LNCAP (cell line): ENCODE data around the gene IGFBP7.

Experiments
- TF ChIP-seq, protein P1 (sequence below): fragments of 450-650 bp; IDR thresholded peaks from 2 replicates; pipeline ENCODE4 v1.5.1; 2017; ENCODE audit warnings: mild to moderate bottlenecking

Gene IGFBP7

GRCh38 chr4:57102050-57102624 lies 8.0 kb downstream of the IGFBP7 start:
- TF ChIP-seq, protein P1, sequence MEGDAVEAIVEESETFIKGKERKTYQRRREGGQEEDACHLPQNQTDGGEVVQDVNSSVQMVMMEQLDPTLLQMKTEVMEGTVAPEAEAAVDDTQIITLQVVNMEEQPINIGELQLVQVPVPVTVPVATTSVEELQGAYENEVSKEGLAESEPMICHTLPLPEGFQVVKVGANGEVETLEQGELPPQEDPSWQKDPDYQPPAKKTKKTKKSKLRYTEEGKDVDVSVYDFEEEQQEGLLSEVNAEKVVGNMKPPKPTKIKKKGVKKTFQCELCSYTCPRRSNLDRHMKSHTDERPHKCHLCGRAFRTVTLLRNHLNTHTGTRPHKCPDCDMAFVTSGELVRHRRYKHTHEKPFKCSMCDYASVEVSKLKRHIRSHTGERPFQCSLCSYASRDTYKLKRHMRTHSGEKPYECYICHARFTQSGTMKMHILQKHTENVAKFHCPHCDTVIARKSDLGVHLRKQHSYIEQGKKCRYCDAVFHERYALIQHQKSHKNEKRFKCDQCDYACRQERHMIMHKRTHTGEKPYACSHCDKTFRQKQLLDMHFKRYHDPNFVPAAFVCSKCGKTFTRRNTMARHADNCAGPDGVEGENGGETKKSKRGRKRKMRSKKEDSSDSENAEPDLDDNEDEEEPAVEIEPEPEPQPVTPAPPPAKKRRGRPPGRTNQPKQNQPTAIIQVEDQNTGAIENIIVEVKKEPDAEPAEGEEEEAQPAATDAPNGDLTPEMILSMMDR, result no peak

GRCh38 chr4:57100979-57101651 lies 9.1 kb downstream of the IGFBP7 start:
- TF ChIP-seq, protein P1, result no peak

GRCh38 chr4:57099363-57099762 lies 10.8 kb downstream of the IGFBP7 start:
- TF ChIP-seq, protein P1, result no peak

- TF ChIP-seq, protein P1, result no peak
These were observed 11.2 kb downstream of the IGFBP7 start for GRCh38 chr4:57098941-57099340.

GRCh38 chr4:57098415-57098814 lies 11.8 kb downstream of the IGFBP7 start:
- TF ChIP-seq, protein P1, result no peak

DNA sequence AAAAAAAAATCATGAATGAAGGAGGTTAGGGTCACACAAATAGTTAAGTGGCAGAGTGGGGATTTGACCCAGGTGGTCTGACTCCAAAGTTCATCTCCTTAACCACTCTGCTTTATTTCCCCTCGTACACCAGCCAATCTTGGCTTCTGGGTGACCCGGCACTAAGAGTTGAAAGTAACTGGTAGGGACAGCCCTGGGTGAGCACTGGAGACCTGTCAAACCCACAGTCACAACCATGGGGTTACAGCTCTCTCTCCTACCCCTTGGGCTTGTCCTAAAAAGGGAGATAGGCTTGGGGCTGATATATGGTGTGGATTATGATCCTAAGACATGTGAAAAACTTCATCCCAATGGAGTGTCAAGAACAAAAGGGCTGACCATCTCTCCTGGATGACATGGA lies 12.5 kb downstream of the IGFBP7 start:
- TF ChIP-seq, protein P1, result no peak

DNA sequence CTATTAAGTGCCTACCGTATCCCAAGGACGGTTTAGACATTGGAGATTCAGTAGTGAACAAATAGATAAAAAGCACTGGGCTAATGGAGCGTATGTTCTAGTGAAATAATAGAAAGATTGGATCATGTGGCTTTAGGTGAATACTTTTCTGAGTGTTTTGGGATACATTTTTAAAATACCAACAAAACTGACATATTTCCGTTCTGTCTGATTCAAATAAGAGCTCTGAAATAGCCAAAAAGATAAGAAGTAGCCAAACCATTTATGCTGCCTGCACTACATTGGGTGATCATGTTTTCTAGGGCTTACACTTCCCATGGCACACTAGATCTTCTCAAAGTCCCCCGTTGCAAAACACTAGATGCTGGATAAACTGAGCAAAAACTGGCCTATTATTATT lies 14.2 kb downstream of the IGFBP7 start:
- TF ChIP-seq, protein P1, result no peak
